Activated CD8-positive, alpha-beta memory T cell treated with anti-CD3 and anti-CD28 coated beads for 36 hours (primary cell): ENCODE results near the gene HELZ2. TPM values are rescaled to one million over a fixed set of nuclear protein-coding genes. Genes with fewer than 3 reads are reported as not detected.

Experiments used
- total RNA-seq, 2 experiments: library from RNA; stranded (reverse); gene quantifications; one replicate each; pipeline ENCODE4 v1.2.3, GENCODE V29; 2021

HELZ2 gene
- total RNA-seq, 2 experiments from 2014 or later, result 4.8 TPM

Other genes with a start within 250 kb of the HELZ2 start
- gene CHRNA4, start 212.9 kb downstream of the HELZ2 start, total RNA-seq, result not detected
- gene KCNQ2, start 101.6 kb downstream of the HELZ2 start, total RNA-seq, result not detected
- under 1 TPM in 1 of 2 experiments, not detected in 1; 0.13 TPM for gene EEF1A2, start 75.2 kb downstream of the HELZ2 start, total RNA-seq
- gene PPDPF, start 53.5 kb downstream of the HELZ2 start, total RNA-seq, result 100 to 1,000 TPM; 163 to 166 TPM
- gene PTK6, start 36.9 kb downstream of the HELZ2 start, total RNA-seq, result under 1 TPM; 0.15 TPM
- not detected for gene SRMS, start 26.5 kb downstream of the HELZ2 start, total RNA-seq
- gene FNDC11, start 20.1 kb downstream of the HELZ2 start, total RNA-seq, result under 1 TPM; 0.08 to 0.19 TPM
- gene GMEB2, start 52.9 kb upstream of the HELZ2 start, total RNA-seq, result 10 to 100 TPM; 12.7 to 13.3 TPM
- 10 to 100 TPM; 14.5 to 16.2 TPM for gene STMN3, start 79.2 kb upstream of the HELZ2 start, total RNA-seq
- gene RTEL1, start 84.1 kb upstream of the HELZ2 start, total RNA-seq, result 10 to 100 TPM; 51.2 to 56.8 TPM
- gene TNFRSF6B, start 122.4 kb upstream of the HELZ2 start, total RNA-seq, result not detected
- gene ARFRP1, start 133.7 kb upstream of the HELZ2 start, total RNA-seq, result 10 to 100 TPM; 63.7 to 65.2 TPM
- 10 to 100 TPM; 24.9 to 25.1 TPM for gene ZGPAT, start 133.8 kb upstream of the HELZ2 start, total RNA-seq
- gene LIME1, start 162.4 kb upstream of the HELZ2 start, total RNA-seq, result 10 to 100 TPM in 1 of 2 experiments, 1 to 10 TPM in 1; 9.9 to 10.8 TPM
- 10 to 100 TPM; 31.0 to 34.4 TPM for gene SLC2A4RG, start 165.5 kb upstream of the HELZ2 start, total RNA-seq